ENCODE results near the gene MYO1A. TPM values are rescaled to one million over a fixed set of nuclear protein-coding genes. Genes with fewer than 3 reads are reported as not detected.

The MYO1A gene
- total and polyA plus RNA-seq, 9 donors = 0.05 to 11.0 (median 0.18) TPM

DNA sequence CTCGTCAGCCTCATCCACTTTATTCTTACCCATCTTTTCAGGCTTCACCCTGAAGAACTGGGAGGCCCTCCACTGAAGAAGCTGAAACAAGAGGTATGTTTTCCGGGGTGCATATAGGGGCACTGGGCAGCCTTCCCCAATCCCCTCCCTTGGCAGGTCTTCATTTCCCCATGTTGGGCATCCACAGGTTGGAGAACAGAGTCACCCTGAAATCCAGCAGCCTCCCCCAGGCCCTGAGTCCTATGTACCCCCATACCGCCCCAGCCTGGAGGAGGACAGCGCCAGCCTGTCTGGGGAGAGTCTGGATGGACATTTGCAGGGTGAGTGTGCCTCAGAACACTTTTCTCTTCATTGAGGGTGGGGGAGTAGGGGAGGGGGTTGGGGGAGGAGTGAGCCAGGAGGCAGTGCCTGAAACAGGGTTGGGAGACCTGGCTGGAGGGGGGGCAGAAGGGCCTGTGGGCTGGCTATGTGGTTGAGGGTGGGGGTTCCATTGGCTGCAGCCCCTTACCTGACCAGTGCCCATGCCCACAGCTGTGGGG is 43.0 kb upstream of the MYO1A start:
- H3K4me1 ChIP-seq (ENCODE audit: control insufficient read depth, insufficient read depth, low read length) = peaks cover 66% of the 10 kb centered on the region

DNA sequence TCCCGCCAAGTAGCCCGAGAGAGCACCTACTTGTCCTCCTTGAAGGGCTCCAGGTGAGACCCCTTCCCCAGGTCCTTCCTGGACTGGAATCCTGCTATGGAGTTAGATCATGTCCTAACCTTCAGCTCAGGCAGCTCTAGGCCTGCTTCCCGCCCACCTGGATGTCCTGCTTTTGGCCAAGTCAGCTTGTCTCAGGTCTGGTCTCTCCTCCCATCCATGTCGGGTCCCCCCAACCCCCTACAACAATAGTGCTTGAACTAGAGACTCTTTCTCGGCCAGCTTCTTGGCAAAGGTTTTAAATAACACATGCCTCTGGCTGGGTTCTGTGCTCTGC is 42.6 kb upstream of the MYO1A start:
- Histone ChIP-seq H3K4me1 (ENCODE audit: control insufficient read depth, insufficient read depth, low read length) (peaks cover 68% of the 10 kb centered on the region), H3K27me3 (ENCODE audit: control insufficient read depth, insufficient read depth, low read length) (no peaks in the 10 kb centered on the region), H3K9me3 (replicated peaks; ENCODE audit: control insufficient read depth, low read depth, low read length) (no peaks in the 10 kb centered on the region), H3K4me3 (ENCODE audit: low read length) (no peak overlapping the region), H3K27ac (ENCODE audit: low read length) (no peak overlapping the region), H3K36me3 (ENCODE audit: control insufficient read depth, insufficient read depth, low read length) (peaks cover 67% of the 10 kb centered on the region)
- WGBS (ENCODE audit: insufficient coverage) = 62% methylated on average over 5 of the region's 5 CpGs
- no peak for DNase-seq

More for the DNA sequence above, 43.0 kb upstream of the MYO1A start:
- Histone ChIP-seq H3K27me3 (ENCODE audit: control insufficient read depth, insufficient read depth, low read length) (no peaks in the 10 kb centered on the region), H3K27ac (ENCODE audit: low read length) (peak overlapping the region; percentile 72), H3K9me3 (replicated peaks; ENCODE audit: control insufficient read depth, low read depth, low read length) (no peaks in the 10 kb centered on the region), H3K36me3 (ENCODE audit: control insufficient read depth, insufficient read depth, low read length) (peaks cover 67% of the 10 kb centered on the region), H3K4me3 (ENCODE audit: low read length) (no peak overlapping the region)
- 71% methylated on average over 1 of the region's 4 CpGs for WGBS (ENCODE audit: insufficient coverage)
- DNase-seq = no peak

DNA sequence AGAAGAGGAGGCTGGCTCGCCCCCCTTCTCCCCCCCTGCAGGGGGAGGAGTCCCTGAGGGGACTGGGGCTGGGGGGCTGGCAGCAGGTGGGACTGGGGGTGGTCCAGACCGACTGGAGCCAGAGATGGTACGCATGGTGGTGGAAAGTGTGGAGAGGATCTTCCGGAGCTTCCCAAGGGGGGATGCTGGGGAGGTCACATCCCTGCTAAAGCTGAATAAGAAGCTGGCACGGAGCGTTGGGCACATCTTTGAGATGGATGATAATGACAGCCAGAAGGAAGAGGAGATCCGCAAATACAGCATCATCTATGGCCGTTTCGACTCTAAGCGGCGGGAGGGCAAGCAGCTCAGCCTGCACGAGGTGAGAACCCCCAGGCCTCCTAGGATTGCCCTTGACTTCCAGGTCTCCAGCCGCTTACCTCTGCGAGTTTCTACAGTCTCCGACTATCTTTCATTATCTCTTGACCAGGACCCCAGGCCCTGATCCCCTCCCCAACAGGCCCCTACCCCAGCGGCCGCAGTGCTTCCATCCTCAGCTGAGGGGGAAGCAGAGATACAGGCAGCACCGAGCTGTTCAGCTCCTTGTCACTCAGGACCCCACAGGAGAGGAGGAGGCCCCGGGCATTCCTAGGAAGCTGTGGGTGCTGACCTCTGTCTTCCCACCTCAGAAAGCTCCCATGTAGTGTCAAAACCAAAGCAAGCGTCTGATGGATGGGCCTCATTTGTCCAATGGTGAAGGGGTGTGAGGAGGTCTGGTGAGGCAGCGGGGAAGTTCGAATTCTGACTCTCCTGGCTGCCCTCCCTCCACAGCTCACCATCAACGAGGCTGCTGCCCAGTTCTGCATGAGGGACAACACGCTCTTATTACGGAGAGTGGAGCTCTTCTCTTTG is 42.0 kb upstream of the MYO1A start:
- Histone ChIP-seq H3K4me3 (ENCODE audit: low read length) (no peak overlapping the region), H3K27ac (ENCODE audit: low read length) (no peak overlapping the region), H3K9me3 (replicated peaks; ENCODE audit: control insufficient read depth, low read depth, low read length) (no peaks in the 10 kb centered on the region), H3K36me3 (ENCODE audit: control insufficient read depth, insufficient read depth, low read length) (peaks cover 63% of the 10 kb centered on the region), H3K27me3 (ENCODE audit: control insufficient read depth, insufficient read depth, low read length) (no peaks in the 10 kb centered on the region), H3K4me1 (ENCODE audit: control insufficient read depth, insufficient read depth, low read length) (peaks cover 65% of the 10 kb centered on the region)
- no peak for DNase-seq
- WGBS (ENCODE audit: insufficient coverage) = 57% methylated on average over 16 of the region's 25 CpGs

DNA sequence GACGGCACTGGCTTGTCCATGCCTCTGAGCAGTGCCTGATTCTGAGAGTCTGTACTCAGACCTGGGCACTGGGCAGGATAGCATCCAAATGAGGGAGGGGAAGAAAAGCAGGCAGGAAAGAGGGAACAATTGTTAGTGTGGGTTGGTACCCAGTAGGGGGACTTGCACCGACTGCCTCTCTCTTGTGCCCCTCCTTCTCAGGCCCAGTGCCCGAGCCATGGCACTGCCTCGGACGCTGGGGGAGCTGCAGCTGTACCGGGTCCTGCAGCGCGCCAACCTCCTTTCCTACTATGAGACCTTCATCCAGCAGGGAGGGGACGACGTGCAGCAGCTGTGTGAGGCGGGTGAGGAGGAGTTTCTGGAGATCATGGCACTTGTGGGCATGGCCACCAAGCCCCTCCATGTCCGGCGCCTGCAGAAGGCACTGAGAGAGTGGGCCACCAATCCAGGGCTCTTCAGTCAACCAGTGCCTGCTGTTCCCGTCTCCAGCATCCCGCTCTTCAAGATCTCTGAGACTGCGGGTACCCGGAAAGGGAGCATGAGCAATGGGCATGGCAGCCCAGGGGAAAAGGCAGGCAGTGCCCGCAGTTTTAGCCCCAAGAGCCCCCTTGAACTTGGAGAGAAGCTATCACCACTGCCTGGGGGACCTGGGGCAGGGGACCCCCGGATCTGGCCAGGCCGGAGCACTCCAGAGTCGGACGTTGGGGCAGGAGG is 41.2 kb upstream of the MYO1A start:
- Histone ChIP-seq H3K27ac (ENCODE audit: low read length) (peak overlapping the region; percentile 67), H3K9me3 (replicated peaks; ENCODE audit: control insufficient read depth, low read depth, low read length) (no peaks in the 10 kb centered on the region), H3K27me3 (ENCODE audit: control insufficient read depth, insufficient read depth, low read length) (no peaks in the 10 kb centered on the region), H3K36me3 (ENCODE audit: control insufficient read depth, insufficient read depth, low read length) (peaks cover 55% of the 10 kb centered on the region), H3K4me3 (ENCODE audit: low read length) (peak overlapping the region; percentile 74), H3K4me1 (ENCODE audit: control insufficient read depth, insufficient read depth, low read length) (peaks cover 60% of the 10 kb centered on the region)
- 72% methylated on average over 8 of the region's 22 CpGs for WGBS (ENCODE audit: insufficient coverage)
- peak; percentile 65 for DNase-seq

DNA sequence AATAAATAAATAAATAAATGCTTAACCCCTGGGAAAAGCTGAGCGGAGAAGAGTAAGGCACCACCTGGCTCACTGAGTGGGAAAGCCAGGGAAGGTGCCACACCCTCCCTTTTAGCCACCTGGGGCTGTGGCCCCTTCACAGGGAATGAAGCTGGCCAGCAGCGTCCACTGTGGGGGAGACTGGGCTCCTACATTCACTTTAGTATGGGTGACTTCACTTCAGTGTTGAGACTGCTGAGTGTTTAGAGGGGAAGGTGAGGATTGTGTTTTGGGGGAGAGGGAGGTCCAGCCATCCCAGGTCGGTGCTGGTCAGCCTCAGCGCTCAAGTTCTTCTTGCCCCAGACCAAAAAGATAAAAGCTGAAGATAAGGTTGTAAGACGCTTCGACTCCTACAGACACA is 40.6 kb upstream of the MYO1A start:
- Histone ChIP-seq H3K9me3 (replicated peaks; ENCODE audit: control insufficient read depth, low read depth, low read length) (no peaks in the 10 kb centered on the region), H3K27me3 (ENCODE audit: control insufficient read depth, insufficient read depth, low read length) (no peaks in the 10 kb centered on the region), H3K27ac (ENCODE audit: low read length) (peak overlapping the region; percentile 67), H3K4me3 (ENCODE audit: low read length) (peak overlapping the region; percentile 74), H3K4me1 (ENCODE audit: control insufficient read depth, insufficient read depth, low read length) (peaks cover 65% of the 10 kb centered on the region), H3K36me3 (ENCODE audit: control insufficient read depth, insufficient read depth, low read length) (peaks cover 49% of the 10 kb centered on the region)
- no peak for DNase-seq
- WGBS (ENCODE audit: insufficient coverage) = 39% methylated on average over 3 of the region's 6 CpGs

DNA sequence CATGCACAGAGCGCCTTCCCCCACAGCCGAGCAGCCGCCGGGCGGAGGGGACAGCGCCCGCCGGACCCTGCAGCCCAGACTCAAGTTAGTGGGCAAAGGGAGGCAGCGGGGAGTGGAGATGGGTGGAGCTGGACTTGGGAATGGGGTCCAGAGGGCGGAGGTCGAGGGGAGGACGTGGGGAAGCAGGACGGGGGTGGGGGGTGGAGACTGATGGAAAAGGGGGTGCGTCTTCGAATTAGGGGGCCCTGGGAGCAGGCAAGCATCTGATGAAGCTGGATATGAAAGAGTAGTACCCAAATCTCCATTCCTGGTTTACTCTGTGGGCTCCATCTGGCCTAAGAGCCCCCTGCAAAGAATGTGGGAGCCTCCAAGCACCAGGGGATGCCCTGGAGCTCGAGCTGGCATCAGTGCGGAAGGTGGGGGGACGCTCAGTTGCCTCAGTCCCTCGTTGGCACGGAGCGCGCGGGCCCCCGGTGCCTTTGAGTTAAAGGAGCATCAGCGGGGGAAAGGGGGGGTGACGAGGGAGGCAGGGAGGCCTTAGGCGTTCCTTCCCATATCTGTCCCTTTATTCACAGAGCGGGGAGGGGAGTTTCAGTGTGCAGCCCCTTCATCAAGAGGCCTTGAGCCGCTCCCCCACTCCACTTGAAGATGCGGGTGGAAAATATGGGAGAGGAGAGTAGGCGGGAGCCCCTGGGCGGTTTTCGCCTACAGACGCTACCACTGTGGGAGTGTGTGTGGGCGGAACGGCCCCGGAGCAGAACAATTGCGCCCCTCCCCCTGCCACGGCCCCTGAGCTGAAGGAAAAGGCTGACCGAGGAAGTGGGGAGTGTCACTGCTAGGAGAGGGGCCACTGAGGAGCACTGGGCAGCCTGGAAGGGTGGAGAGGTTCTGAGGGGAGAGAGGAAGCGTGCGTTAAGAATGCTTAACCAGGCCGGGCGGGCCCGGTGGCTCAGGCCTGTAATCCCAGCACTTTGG is 39.6 kb upstream of the MYO1A start:
- 0% methylated on average over 35 of the region's 45 CpGs for WGBS (ENCODE audit: insufficient coverage)
- peaks cover 41% of the 10 kb centered on the region for H3K36me3 ChIP-seq (ENCODE audit: control insufficient read depth, insufficient read depth, low read length)
- H3K4me3 ChIP-seq (ENCODE audit: low read length) = peak overlapping the region; percentile 74
- DNase-seq = peak; percentile 89
- no peaks in the 10 kb centered on the region for H3K9me3 ChIP-seq (replicated peaks; ENCODE audit: control insufficient read depth, low read depth, low read length)
- no peaks in the 10 kb centered on the region for H3K27me3 ChIP-seq (ENCODE audit: control insufficient read depth, insufficient read depth, low read length)
- peaks cover 63% of the 10 kb centered on the region for H3K4me1 ChIP-seq (ENCODE audit: control insufficient read depth, insufficient read depth, low read length)
- peak overlapping the region; percentile 87 for H3K27ac ChIP-seq (ENCODE audit: low read length)

DNA sequence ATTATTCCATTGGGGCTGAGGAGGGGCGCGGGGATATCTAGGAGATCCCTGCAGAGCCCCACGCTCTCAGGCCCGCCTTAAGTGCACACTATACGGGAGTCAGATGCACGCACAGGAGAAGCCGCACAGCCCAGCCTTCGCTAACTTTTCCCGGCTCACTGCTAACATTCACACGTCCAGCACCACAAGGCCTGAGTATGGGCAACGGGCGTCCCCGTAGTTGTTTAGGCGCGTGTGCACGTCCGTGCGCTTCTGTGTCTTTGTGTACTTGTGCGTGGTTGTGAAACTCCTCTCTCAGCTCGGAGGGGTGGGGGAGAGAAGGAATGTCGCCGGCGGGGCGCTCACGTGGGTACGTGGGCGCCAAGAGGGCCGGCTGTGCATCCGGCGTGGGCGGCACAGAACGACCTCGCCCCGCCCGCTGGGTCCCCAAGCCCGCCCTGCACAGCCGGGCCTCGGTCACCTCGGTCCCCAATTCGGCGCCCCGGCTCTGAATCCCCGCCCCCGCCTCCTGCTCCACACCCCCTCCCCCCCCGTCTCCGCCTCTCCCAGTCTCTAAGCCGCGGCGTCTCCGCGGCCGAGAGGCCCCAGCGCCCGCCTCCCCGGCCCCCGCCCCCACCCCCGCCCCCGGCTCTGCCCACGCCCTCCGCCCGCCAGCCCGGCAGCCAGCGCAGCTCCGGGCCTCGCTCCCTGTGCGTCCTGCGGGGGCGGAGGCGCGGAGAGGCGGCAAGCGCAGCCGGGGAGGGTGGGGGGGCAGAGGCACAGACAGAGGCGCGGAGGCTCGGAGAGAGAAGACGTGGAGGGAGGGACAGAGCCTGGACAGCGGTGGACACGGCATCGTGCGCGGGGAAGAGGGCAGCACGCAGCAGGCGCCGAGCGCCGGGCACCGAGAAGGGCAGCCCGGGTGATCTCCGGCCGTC is 38.7 kb upstream of the MYO1A start, which contains the start of gene NAB2:
NAB2 (plus strand) TSS at position 761 of the 917 bp plus-strand sequence. CDS start 158 bp downstream, outside the sequence.
- H3K27me3 ChIP-seq (ENCODE audit: control insufficient read depth, insufficient read depth, low read length) = no peaks in the 10 kb centered on the region

DNA sequence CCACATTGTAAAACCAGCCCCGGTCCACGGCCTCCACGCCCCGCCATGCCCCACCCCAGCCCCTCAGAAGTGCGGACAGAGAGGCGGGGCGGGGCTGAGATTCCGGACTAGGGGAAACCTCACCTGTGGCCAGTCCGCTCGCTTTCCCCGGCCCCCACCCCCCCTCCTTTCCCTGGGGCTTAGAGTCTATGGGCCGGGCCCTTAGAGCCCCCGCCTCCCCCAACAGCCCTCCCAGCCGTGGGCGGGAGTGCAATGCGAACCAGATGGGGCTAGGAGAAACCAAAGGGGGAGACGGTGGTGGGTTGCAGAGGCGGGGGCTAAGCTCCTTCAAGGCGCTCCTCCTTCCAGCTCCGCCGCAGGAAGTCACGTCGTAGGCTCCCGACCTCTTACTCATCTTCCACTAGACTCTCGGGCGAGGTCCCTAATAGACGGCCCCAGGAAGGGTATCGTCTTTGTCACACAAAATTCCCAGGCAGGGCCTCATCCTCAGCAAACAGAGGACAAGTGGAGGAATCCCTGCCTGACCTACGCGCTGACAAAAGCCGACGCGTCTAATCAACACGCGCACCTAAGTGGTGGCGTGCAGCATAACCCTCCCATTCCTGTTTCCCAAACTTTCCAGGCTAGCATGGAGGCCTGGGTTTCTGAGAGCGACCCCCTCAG is 37.9 kb upstream of the MYO1A start:
- peak overlapping the region; percentile 99 for H3K27ac ChIP-seq (ENCODE audit: low read length)
- peak; percentile 98 for DNase-seq
- peaks cover 47% of the 10 kb centered on the region for H3K4me1 ChIP-seq (ENCODE audit: control insufficient read depth, insufficient read depth, low read length)
- H3K27me3 ChIP-seq (ENCODE audit: control insufficient read depth, insufficient read depth, low read length) = no peaks in the 10 kb centered on the region
- WGBS (ENCODE audit: insufficient coverage) = under 1% methylated on average over 25 of the region's 37 CpGs
- H3K4me3 ChIP-seq (ENCODE audit: low read length) = peak overlapping the region; percentile 72
- no peaks in the 10 kb centered on the region for H3K9me3 ChIP-seq (replicated peaks; ENCODE audit: control insufficient read depth, low read depth, low read length)
- H3K36me3 ChIP-seq (ENCODE audit: control insufficient read depth, insufficient read depth, low read length) = peaks cover 25% of the 10 kb centered on the region

More for the DNA sequence above, 38.7 kb upstream of the MYO1A start, which contains the start of gene NAB2:
- Histone ChIP-seq H3K36me3 (ENCODE audit: control insufficient read depth, insufficient read depth, low read length) (peaks cover 33% of the 10 kb centered on the region), H3K4me3 (ENCODE audit: low read length) (peak within 1 kb of the TSS; percentile 74), H3K9me3 (replicated peaks; ENCODE audit: control insufficient read depth, low read depth, low read length) (no peaks in the 10 kb centered on the region), H3K4me1 (ENCODE audit: control insufficient read depth, insufficient read depth, low read length) (peaks cover 54% of the 10 kb centered on the region), H3K27ac (ENCODE audit: low read length) (peak within 1 kb of the TSS; percentile 99)
- peak; percentile 98 for DNase-seq
- WGBS (ENCODE audit: insufficient coverage) = 0% methylated on average over 60 of the region's 91 CpGs
